Hematopoietic multipotent progenitor cell treated with erythropoietin and hydrocortisone succinate and interleukin-3 and kit ligand, for 17 days (in vitro differentiated cells): ENCODE measurements around the gene WDFY4.

Experiments used
- DNase-seq: peaks from one replicate; pipeline ENCODE4 v3.0.0-alpha.2; 2015; ENCODE audit warnings: low spot score

Gene WDFY4

GRCh38 chr10:48796713-48797245, 112.1 kb downstream of the WDFY4 start:
- no peak for DNase-seq

- no peak for DNase-seq
These were observed 113.2 kb downstream of the WDFY4 start for GRCh38 chr10:48797830-48798229.

GRCh38 chr10:48798481-48799254, 114.0 kb downstream of the WDFY4 start:
- DNase-seq: no peak

GRCh38 chr10:48799341-48800006, 114.8 kb downstream of the WDFY4 start:
- DNase-seq: no peak

GRCh38 chr10:48800007-48800675, 115.5 kb downstream of the WDFY4 start:
- no peak for DNase-seq

GRCh38 chr10:48801001-48801421, 116.3 kb downstream of the WDFY4 start:
- DNase-seq: no peak

- DNase-seq: no peak
These were observed 118.0 kb downstream of the WDFY4 start for GRCh38 chr10:48802611-48803071.

GRCh38 chr10:48803801-48804584, 119.3 kb downstream of the WDFY4 start:
- DNase-seq: no peak

- DNase-seq: no peak
These were observed 120.1 kb downstream of the WDFY4 start for GRCh38 chr10:48804740-48805182.

GRCh38 chr10:48805411-48805810, 120.7 kb downstream of the WDFY4 start:
- DNase-seq: no peak

GRCh38 chr10:48805848-48806247, 121.2 kb downstream of the WDFY4 start:
- DNase-seq: no peak

GRCh38 chr10:48806342-48806741, 121.7 kb downstream of the WDFY4 start:
- DNase-seq: no peak

- DNase-seq: no peak
These were observed 123.3 kb downstream of the WDFY4 start for GRCh38 chr10:48807791-48808470.

GRCh38 chr10:48809261-48809660, 124.6 kb downstream of the WDFY4 start:
- DNase-seq: no peak

- no peak for DNase-seq
These were observed 126.8 kb downstream of the WDFY4 start for GRCh38 chr10:48811461-48811860.

- no peak for DNase-seq
These were observed 127.2 kb downstream of the WDFY4 start for GRCh38 chr10:48811917-48812316.

GRCh38 chr10:48813291-48813690, 128.6 kb downstream of the WDFY4 start:
- DNase-seq: no peak

GRCh38 chr10:48813825-48814224, 129.2 kb downstream of the WDFY4 start:
- DNase-seq: no peak

GRCh38 chr10:48814933-48815332, 130.3 kb downstream of the WDFY4 start:
- no peak for DNase-seq

- no peak for DNase-seq
These were observed 132.5 kb downstream of the WDFY4 start for GRCh38 chr10:48817141-48817540.

- DNase-seq: no peak
These were observed 133.4 kb downstream of the WDFY4 start for GRCh38 chr10:48818081-48818480.
